ENCODE data around the gene AACS.

- TF ChIP-seq SUZ12 (IDR thresholded peaks at IDR 0.05; ENCODE audit: extremely low read depth, insufficient read depth, insufficient read length) (no peak), YY1 (IDR thresholded peaks at IDR 0.05; ENCODE audit: insufficient read depth, insufficient read length) (no peak)
Observed at GRCh38 chr12:125185740-125186470, 120.7 kb downstream of the AACS start, which contains the start of gene TMEM132B.

Data from NT2/D1 (cell line).